Measurements from ENCODE around the gene DBF4.
"Not testable (repeated sequence)": the region's sequence is repeated elsewhere in the genome, so short reads cannot be mapped to it uniquely, and the experiment has no call there.

- not testable (repeated sequence) for TF ChIP-seq CTCF (conservative IDR thresholded peaks at IDR 0.05; ENCODE audit: low read depth in 2 of 2); POLR2AphosphoS5 (IDR thresholded peaks at IDR 0.05; ENCODE audit: low read depth); CREB1 (CRISPR knock-in tag; IDR thresholded peaks at IDR 0.05; ENCODE audit: low read depth); REST (IDR thresholded peaks at IDR 0.05; ENCODE audit: unreplicated experiment)
These were observed 46.6 kb downstream of the DBF4 start for GRCh38 chr7:87922759-87923395.

Data from GM23338 (cell line).